GM13976 (cell line): Measurements from ENCODE around the gene TAF11.

Source experiments
- DNase-seq: peaks from one replicate; pipeline ENCODE4 v3.0.0; 2012; ENCODE audit warnings: low spot score
- in situ Hi-C: fragments of 300-500 bp; cut with MboI; formaldehyde crosslinking; loops from one replicate; pipeline ENCODE4 v1.12.0; 2022; ENCODE audit warnings: low sequenced_read_pairs, mixed read lengths, inconsistent platforms; ENCODE audit not compliant: unreplicated experiment
- TF ChIP-seq, protein P1 (sequence below): IDR thresholded peaks from 2 replicates; pipeline ENCODE4 v1.5.1; 2012; ENCODE audit warnings: borderline replicate concordance, mild to moderate bottlenecking; ENCODE audit not compliant: insufficient read depth; ENCODE audit errors: extremely low read depth, missing control alignments, control extremely low read depth

Gene TAF11

DNA sequence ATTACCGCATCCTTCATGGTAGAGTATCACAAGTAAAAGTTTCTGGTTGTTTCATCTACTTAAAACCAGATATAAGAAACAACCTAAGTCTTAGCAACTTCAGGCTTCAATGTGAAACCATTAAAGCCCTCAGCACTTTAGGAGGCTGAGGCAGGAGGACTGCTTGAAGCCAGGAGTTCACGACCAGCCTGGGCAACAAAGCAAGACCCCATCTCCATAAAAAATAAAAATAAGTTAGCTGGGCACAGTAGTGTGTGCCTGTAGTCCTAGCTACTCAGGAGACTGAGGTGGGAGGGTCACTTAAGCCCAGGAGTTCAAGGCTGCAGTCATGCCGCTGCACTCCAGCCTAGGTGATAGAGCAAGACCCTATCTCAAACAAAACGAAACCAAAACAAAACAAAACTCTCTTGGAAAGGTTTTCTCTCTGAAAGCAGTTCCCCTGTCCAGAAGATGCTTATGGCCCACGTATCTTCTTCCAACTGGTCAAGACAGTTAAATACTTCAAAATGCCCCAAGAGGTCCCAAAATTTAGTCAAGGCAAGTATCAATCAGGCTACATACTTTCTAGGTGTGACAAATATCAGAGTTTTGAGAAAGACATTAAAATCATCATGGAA lies 9.9 kb downstream of the TAF11 start:
- in situ Hi-C loops, result no loop called here
- TF ChIP-seq, protein P1, sequence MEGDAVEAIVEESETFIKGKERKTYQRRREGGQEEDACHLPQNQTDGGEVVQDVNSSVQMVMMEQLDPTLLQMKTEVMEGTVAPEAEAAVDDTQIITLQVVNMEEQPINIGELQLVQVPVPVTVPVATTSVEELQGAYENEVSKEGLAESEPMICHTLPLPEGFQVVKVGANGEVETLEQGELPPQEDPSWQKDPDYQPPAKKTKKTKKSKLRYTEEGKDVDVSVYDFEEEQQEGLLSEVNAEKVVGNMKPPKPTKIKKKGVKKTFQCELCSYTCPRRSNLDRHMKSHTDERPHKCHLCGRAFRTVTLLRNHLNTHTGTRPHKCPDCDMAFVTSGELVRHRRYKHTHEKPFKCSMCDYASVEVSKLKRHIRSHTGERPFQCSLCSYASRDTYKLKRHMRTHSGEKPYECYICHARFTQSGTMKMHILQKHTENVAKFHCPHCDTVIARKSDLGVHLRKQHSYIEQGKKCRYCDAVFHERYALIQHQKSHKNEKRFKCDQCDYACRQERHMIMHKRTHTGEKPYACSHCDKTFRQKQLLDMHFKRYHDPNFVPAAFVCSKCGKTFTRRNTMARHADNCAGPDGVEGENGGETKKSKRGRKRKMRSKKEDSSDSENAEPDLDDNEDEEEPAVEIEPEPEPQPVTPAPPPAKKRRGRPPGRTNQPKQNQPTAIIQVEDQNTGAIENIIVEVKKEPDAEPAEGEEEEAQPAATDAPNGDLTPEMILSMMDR, result no peak
- no peak for DNase-seq

DNA sequence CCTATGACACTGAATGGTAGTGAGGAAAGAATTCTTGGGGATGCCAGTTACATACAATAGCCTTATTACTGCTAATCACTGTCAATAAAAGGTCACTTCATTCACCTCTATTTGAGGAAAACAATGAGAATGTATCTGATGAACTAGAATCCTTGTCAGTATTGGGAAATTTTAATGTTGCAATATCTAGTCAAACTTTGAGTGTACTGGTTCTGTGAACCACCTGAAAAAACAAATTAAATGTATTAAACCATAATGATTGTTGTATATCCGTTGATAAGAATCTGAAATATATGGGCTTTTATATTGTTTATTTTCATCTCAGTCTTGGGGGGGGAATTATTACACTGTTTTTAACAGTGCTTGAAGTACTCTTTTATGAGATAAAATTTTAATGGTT lies 10.6 kb downstream of the TAF11 start:
- TF ChIP-seq, protein P1, result no peak
- in situ Hi-C loops, result no loop called here
- DNase-seq, result no peak

DNA sequence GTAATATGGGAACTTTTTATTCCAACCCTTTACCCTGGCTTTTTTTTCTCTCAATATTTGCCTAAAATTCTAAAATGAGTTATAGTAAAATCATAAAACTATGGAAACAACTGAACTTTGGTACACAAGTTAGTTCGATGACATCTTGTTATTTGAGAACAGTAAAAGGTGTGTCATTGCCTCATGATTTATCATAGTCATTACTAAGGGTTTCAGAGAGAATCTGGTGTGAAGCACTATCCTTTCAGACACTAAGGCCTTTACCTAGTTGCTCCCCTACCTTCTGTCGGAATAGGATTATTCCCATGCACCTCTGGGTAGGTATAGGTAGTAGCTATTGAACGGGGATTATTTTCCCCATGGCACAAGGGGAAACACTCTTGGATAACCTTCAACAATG lies 11.4 kb downstream of the TAF11 start:
- no peak for DNase-seq
- in situ Hi-C loops, result no loop called here
- TF ChIP-seq, protein P1, result no peak

DNA sequence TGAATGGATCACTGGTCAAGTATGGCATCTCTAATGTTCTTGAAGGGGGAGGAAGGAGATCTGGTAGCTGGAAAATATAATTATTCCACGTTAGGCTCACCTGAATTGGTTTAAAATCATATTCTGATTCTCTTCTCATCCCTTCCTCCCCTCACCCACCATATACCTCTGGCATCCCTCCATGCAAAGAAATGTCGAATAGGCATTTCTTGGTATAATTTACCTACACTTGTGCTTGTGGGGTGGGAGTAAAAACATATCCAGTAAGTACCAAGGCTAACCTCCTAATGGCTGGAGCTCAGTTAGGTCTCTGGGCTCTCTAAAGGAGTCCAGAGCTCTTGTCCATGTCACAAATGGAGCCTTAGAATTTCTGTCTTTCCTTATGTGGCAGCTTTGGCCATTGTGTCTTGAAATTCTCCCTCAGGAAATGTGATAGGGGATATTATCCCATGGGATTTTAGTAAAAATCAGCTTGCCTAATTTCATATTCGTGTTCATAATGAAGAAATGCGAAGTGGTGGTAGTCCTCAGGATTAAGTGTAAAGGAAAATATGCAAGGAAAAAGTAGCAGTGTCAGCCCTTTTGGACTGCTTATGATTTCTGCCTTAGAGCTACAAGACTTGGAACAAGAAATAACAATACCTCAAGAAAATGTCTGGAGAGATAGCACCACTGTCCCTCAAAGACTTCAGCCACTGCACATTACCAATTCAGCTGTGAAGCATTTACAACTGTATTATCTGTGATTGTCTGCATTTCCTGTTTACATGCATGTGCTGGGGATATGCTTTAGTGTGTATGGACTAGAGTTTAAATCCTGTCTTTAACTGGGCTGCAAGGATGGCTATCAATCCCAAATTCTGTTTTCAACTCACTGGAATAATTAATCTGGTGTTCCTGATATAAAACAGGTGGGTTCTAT lies 12.3 kb downstream of the TAF11 start:
- TF ChIP-seq, protein P1, result no peak
- in situ Hi-C loops, result no loop called here
- DNase-seq, result no peak

DNA sequence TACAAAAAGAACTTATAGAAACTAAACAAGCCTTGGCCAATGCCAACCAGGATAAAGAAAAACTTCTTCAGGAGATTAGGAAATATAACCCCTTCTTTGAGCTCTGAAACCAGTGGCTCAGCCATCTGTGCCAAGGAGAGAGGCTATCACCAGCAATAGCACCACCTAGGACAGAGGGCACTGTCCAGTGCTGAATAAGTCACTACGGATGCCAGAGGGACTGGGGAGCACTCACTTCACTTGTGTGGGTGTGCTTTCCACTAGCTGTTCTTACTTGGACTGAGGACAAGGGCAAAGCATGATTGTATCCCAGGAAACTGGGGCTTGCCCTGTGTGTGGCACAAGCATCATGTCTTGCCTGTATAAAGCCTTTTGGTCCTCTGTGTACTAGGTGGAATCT lies 15.5 kb downstream of the TAF11 start:
- no peak for DNase-seq

DNA sequence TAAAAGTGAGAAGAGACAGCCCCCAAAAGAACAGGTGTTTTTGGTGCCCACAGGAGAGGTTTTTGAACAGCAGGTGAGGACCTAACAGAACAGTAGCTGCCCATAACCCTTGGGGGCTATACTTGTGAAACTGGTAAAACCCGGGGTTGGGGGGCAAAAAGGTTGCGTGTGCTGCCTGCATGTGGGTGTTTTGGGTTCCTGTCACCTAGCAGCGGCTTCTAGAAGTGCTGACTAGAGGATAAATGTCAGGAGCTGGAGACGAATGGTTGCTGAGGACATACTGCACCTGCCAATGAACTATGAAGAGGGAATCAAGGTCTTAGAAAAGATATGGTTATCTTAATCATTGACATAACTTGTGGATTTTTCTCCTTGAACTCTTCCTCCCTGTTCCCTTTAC lies 16.0 kb downstream of the TAF11 start:
- in situ Hi-C loops, result no loop called here

More for the DNA sequence above, 15.5 kb downstream of the TAF11 start:
- TF ChIP-seq, protein P1, result no peak
- in situ Hi-C loops, result no loop called here

More for the DNA sequence above, 16.0 kb downstream of the TAF11 start:
- DNase-seq, result no peak
- TF ChIP-seq, protein P1, result no peak
